ENCODE measurements around the gene UCMA.

DNA sequence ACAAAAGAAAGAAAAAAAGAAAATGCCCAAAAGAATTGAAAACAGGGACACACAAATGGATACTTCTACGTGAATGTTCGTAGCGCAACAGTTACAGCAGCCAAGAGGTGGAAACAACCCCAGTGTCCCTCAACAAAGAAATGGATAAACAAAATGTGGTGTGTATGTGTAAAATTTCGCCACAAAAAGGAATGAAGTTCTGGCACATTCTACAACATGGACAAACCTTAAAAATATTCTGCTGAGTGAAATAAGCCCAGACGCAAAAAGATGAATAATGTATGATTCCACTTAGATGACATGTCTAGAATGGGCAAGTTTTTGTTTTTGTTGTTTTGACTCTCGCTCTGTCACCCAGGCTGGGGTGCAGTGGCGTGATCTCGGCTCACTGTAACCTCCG is 10.9 kb downstream of the UCMA start:
- TF ChIP-seq JUND (IDR thresholded peaks at IDR 0.05) (no peak), MAX (IDR thresholded peaks at IDR 0.05) (no peak), CTCF (IDR thresholded peaks at IDR 0.05; ENCODE audit: low read depth, low read length, missing input control) (no peak), SP1 (IDR thresholded peaks at IDR 0.05) (no peak)

Measured in liver (tissue), 3 donors.